Measurements from ENCODE around the gene SLC13A3.

DNA sequence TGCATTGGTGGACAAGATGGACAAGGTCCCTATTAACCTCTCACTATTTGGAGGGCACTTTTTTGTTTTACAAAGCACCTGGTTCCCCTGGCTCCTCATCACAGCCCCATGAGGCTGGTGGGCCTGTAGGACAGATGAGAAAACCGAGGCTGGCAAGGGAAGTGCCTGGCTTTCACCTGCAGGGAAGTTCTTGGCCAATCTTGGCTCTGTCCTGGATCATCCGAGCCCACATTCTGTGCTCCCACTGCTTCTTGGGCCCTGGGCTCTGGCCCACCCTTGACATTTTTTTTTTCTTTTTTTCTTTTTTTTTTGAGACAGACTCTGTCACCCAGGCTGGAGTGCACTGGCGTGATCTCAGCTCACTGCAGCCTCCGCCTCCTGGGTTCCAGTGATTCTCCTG is 14.7 kb downstream of the SLC13A3 start:
- TF ChIP-seq, protein P1, sequence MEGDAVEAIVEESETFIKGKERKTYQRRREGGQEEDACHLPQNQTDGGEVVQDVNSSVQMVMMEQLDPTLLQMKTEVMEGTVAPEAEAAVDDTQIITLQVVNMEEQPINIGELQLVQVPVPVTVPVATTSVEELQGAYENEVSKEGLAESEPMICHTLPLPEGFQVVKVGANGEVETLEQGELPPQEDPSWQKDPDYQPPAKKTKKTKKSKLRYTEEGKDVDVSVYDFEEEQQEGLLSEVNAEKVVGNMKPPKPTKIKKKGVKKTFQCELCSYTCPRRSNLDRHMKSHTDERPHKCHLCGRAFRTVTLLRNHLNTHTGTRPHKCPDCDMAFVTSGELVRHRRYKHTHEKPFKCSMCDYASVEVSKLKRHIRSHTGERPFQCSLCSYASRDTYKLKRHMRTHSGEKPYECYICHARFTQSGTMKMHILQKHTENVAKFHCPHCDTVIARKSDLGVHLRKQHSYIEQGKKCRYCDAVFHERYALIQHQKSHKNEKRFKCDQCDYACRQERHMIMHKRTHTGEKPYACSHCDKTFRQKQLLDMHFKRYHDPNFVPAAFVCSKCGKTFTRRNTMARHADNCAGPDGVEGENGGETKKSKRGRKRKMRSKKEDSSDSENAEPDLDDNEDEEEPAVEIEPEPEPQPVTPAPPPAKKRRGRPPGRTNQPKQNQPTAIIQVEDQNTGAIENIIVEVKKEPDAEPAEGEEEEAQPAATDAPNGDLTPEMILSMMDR (IDR thresholded peaks at IDR 0.05) = no peak
- TF ChIP-seq POLR2A (IDR thresholded peaks at IDR 0.05) = no peak
- no peak for TF ChIP-seq EP300 (IDR thresholded peaks at IDR 0.05)

Data from tibial nerve (tissue), 4 donors.